ENCODE data around the gene WDR44.

The WDR44 gene

DNA sequence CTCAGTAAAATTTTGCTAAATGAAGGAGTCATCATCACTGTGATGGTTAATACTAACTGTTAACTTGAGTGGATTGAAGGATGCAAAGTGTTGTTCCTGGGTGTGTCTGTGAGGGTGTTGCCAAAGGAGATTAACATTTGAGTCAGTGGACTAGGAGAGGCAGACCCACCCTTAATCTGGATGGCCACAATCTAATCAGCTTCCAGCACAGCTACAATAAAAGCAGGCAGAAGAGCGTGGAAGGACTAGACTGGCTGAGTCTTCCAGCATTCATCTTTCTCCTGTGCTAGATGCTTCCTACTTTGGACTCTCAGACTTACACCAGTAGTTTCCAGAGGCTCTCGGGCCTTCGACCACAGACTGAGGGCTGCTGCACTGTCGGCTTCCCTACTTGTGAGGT is 21.3 kb upstream of the WDR44 start:
- Histone ChIP-seq H3K4me2 (ENCODE audit: low read depth, low read length, poor library complexity, severe bottlenecking) (no peak overlapping the region), H4K20me1 (ENCODE audit: insufficient read depth, low read length, poor library complexity, severe bottlenecking) (no peaks in the 10 kb centered on the region), H3K27me3 (ENCODE audit: insufficient read depth, low read length, poor library complexity, severe bottlenecking) (no peaks in the 10 kb centered on the region), H3K79me2 (ENCODE audit: insufficient read depth, low read length) (no peaks in the 10 kb centered on the region), H2AFZ (ENCODE audit: low read length) (no peak overlapping the region), H3K9me3 (ENCODE audit: insufficient read depth, low read depth, low read length) (no peaks in the 10 kb centered on the region), H3K4me1 (ENCODE audit: insufficient read depth, low read length, poor library complexity, severe bottlenecking) (no peaks in the 10 kb centered on the region), H3K9me2 (replicated peaks; ENCODE audit: low read depth, low read length) (no peaks in the 10 kb centered on the region), H3K9ac (ENCODE audit: low read depth, low read length, poor library complexity, severe bottlenecking) (no peak overlapping the region), H3K4me3 (ENCODE audit: low read length, poor library complexity, severe bottlenecking) (no peak overlapping the region), H3K36me3 (ENCODE audit: insufficient read depth, low read length) (no peaks in the 10 kb centered on the region), H3F3A (ENCODE audit: low read depth) (no peaks in the 10 kb centered on the region)
- no peak for TF ChIP-seq EZH2phosphoT487 (IDR thresholded peaks at IDR 0.05; ENCODE audit: borderline replicate concordance)
- TF ChIP-seq, protein P1, sequence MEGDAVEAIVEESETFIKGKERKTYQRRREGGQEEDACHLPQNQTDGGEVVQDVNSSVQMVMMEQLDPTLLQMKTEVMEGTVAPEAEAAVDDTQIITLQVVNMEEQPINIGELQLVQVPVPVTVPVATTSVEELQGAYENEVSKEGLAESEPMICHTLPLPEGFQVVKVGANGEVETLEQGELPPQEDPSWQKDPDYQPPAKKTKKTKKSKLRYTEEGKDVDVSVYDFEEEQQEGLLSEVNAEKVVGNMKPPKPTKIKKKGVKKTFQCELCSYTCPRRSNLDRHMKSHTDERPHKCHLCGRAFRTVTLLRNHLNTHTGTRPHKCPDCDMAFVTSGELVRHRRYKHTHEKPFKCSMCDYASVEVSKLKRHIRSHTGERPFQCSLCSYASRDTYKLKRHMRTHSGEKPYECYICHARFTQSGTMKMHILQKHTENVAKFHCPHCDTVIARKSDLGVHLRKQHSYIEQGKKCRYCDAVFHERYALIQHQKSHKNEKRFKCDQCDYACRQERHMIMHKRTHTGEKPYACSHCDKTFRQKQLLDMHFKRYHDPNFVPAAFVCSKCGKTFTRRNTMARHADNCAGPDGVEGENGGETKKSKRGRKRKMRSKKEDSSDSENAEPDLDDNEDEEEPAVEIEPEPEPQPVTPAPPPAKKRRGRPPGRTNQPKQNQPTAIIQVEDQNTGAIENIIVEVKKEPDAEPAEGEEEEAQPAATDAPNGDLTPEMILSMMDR (conservative IDR thresholded peaks at IDR 0.05; ENCODE audit: low read length) = no peak

DNA sequence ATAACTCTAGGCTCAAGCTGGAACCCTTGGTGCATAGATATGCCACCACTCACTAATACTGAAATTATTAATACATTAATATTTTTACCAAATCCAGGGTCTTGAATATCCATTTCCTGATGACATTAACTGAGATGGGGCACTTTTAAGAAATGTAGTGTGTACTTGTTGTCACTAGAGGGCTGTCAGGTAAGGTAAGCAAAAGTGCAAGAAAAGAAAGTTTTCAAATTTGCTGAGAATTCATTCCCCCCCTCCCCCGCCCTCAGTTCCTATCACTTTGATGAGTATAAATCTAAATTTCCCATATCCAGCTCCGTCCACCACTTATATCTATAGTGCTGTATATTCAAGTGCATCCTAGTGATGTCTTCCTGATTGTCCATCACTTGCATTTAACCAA is 20.5 kb upstream of the WDR44 start:
- Histone ChIP-seq H4K20me1 (ENCODE audit: insufficient read depth, low read length, poor library complexity, severe bottlenecking) (no peaks in the 10 kb centered on the region), H3K4me1 (ENCODE audit: insufficient read depth, low read length, poor library complexity, severe bottlenecking) (no peaks in the 10 kb centered on the region), H3K4me2 (ENCODE audit: low read depth, low read length, poor library complexity, severe bottlenecking) (no peak overlapping the region), H3K9ac (ENCODE audit: low read depth, low read length, poor library complexity, severe bottlenecking) (no peak overlapping the region), H2AFZ (ENCODE audit: low read length) (no peak overlapping the region), H3K79me2 (ENCODE audit: insufficient read depth, low read length) (no peaks in the 10 kb centered on the region), H3K27me3 (ENCODE audit: insufficient read depth, low read length, poor library complexity, severe bottlenecking) (no peaks in the 10 kb centered on the region), H3K9me2 (replicated peaks; ENCODE audit: low read depth, low read length) (no peaks in the 10 kb centered on the region), H3K9me3 (ENCODE audit: insufficient read depth, low read depth, low read length) (no peaks in the 10 kb centered on the region), H3K36me3 (ENCODE audit: insufficient read depth, low read length) (no peaks in the 10 kb centered on the region), H3K4me3 (ENCODE audit: low read length, poor library complexity, severe bottlenecking) (no peak overlapping the region), H3F3A (ENCODE audit: low read depth) (no peaks in the 10 kb centered on the region)
- TF ChIP-seq EZH2phosphoT487 (IDR thresholded peaks at IDR 0.05; ENCODE audit: borderline replicate concordance) = no peak
- TF ChIP-seq, protein P1 (conservative IDR thresholded peaks at IDR 0.05; ENCODE audit: low read length) = no peak; the same call in 1 of the 2 replicates

DNA sequence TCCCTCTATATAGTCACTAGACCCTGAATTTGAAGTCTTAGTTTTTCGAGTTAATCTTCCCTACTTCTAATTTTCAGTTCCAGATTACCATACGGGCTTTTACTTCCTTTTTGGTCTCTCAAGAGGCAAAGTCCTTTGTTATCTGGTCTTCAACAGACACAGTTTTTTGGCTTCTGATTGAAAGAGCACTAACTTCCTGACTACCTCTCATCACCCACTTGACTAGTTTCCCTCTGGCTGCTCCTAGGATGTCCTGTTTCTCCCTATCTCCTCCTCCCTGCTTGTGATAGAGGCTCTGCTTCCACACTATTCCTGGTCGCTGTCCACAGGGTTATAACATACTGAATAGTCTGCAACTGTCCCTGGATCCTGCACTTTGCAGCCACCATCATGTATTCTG is 16.7 kb upstream of the WDR44 start:
- H3K79me2 ChIP-seq (ENCODE audit: insufficient read depth, low read length) = no peaks in the 10 kb centered on the region
- TF ChIP-seq, protein P1 (conservative IDR thresholded peaks at IDR 0.05; ENCODE audit: low read length) = no peak
- no peak for TF ChIP-seq EZH2phosphoT487 (IDR thresholded peaks at IDR 0.05; ENCODE audit: borderline replicate concordance)
- no peaks in the 10 kb centered on the region for H3K9me2 ChIP-seq (replicated peaks; ENCODE audit: low read depth, low read length)
- no peak overlapping the region for H3K4me2 ChIP-seq (ENCODE audit: low read depth, low read length, poor library complexity, severe bottlenecking)
- H3K36me3 ChIP-seq (ENCODE audit: insufficient read depth, low read length) = no peaks in the 10 kb centered on the region
- H3K4me3 ChIP-seq (ENCODE audit: low read length, poor library complexity, severe bottlenecking) = no peak overlapping the region
- H3K9me3 ChIP-seq (ENCODE audit: insufficient read depth, low read depth, low read length) = no peaks in the 10 kb centered on the region
- no peaks in the 10 kb centered on the region for H3F3A ChIP-seq (ENCODE audit: low read depth)
- no peaks in the 10 kb centered on the region for H3K27me3 ChIP-seq (ENCODE audit: insufficient read depth, low read length, poor library complexity, severe bottlenecking)
- no peaks in the 10 kb centered on the region for H4K20me1 ChIP-seq (ENCODE audit: insufficient read depth, low read length, poor library complexity, severe bottlenecking)
- H2AFZ ChIP-seq (ENCODE audit: low read length) = no peak overlapping the region
- no peak overlapping the region for H3K9ac ChIP-seq (ENCODE audit: low read depth, low read length, poor library complexity, severe bottlenecking)
- H3K4me1 ChIP-seq (ENCODE audit: insufficient read depth, low read length, poor library complexity, severe bottlenecking) = no peaks in the 10 kb centered on the region

Data from Loucy (cell line).